GM19397 (cell line): ENCODE results near the gene STK16.
"Not testable (repeated sequence)": the region's sequence is repeated elsewhere in the genome, so short reads cannot be mapped to it uniquely, and the experiment has no call there.

ENCODE experiments used
- ATAC-seq: cut with Tn5 transposase; IDR thresholded peaks from one replicate; pipeline ENCODE4 v1.9.1; 2021; ENCODE audit warnings: mild to moderate bottlenecking, moderate library complexity; ENCODE audit not compliant: unreplicated experiment

The STK16 gene

GRCh38 chr2:219245148-219245898 is at the start of gene STK16, which contains the start of gene GLB1L:
TSS of gene STK16 (plus strand) at chr2:219245479. CDS start at chr2:219246000, 521 bp downstream.
TSS of gene GLB1L (minus strand) at chr2:219245444. CDS start at chr2:219243573, 1,871 bp downstream.
- ATAC-seq = peak; percentile 65

GRCh38 chr2:219197388-219197787 is 47.9 kb upstream of the STK16 start:
- ATAC-seq = no peak

- ATAC-seq = no peak
Observed at GRCh38 chr2:219198974-219199373, 46.3 kb upstream of the STK16 start.

GRCh38 chr2:219199470-219200211 is 45.6 kb upstream of the STK16 start:
- ATAC-seq = no peak

GRCh38 chr2:219200502-219201326 is 44.6 kb upstream of the STK16 start:
- not testable (repeated sequence) for ATAC-seq

- ATAC-seq = not testable (repeated sequence)
Observed at GRCh38 chr2:219201331-219201730, 43.9 kb upstream of the STK16 start.

- ATAC-seq = no peak
Observed at GRCh38 chr2:219204425-219205164, 40.7 kb upstream of the STK16 start.

GRCh38 chr2:219205165-219205538 is 40.1 kb upstream of the STK16 start:
- ATAC-seq = no peak

GRCh38 chr2:219205981-219206327 is 39.3 kb upstream of the STK16 start:
- no peak for ATAC-seq

- peak; percentile 96 for ATAC-seq
Observed at GRCh38 chr2:219206328-219207133, 38.7 kb upstream of the STK16 start, which contains the start of gene ZFAND2B. TSS of gene ZFAND2B (plus strand) at chr2:219206782. CDS start at chr2:219206988, 206 bp downstream.

- ATAC-seq = no peak
Observed at GRCh38 chr2:219207134-219207883, 38.0 kb upstream of the STK16 start.

GRCh38 chr2:219207884-219208740 is 37.2 kb upstream of the STK16 start:
- ATAC-seq = no peak

- no peak for ATAC-seq
Observed at GRCh38 chr2:219209236-219210195, 35.8 kb upstream of the STK16 start.

GRCh38 chr2:219210196-219210885 is 34.9 kb upstream of the STK16 start:
- ATAC-seq = no peak

- ATAC-seq = no peak
Observed at GRCh38 chr2:219210886-219211362, 34.4 kb upstream of the STK16 start.

GRCh38 chr2:219213026-219213415 is 32.3 kb upstream of the STK16 start:
- ATAC-seq = no peak
